ENCODE results near the gene DUSP22.

Gene DUSP22

GRCh38 chr6:303263-303662, 11.0 kb downstream of the DUSP22 start:
- DNase-seq (ENCODE audit: low spot score in 2 of 2) (no peak), ATAC-seq (replicated peaks; ENCODE audit: extremely low read depth, poor library complexity, severe bottlenecking) (no peak)
- no peaks in the 10 kb centered on the region for H3K36me3 Mint-ChIP-seq (ENCODE audit: insufficient read depth)
- no peaks in the 10 kb centered on the region for H3K9me3 Mint-ChIP-seq
- no peaks in the 10 kb centered on the region for H3K27me3 Mint-ChIP-seq
- no peak overlapping the region for H3K27ac Mint-ChIP-seq (ENCODE audit: low read depth)
- H3K4me3 Mint-ChIP-seq = no peak overlapping the region
- H3K4me1 Mint-ChIP-seq = no peaks in the 10 kb centered on the region

- ATAC-seq (replicated peaks; ENCODE audit: extremely low read depth, poor library complexity, severe bottlenecking) (no peak), DNase-seq (ENCODE audit: low spot score in 2 of 2) (no peak)
- Mint-ChIP-seq H3K36me3 (ENCODE audit: insufficient read depth) (no peaks in the 10 kb centered on the region), H3K4me1 (no peaks in the 10 kb centered on the region), H3K27ac (ENCODE audit: low read depth) (no peak overlapping the region), H3K9me3 (no peaks in the 10 kb centered on the region), H3K4me3 (no peak overlapping the region), H3K27me3 (no peaks in the 10 kb centered on the region)
Measured at GRCh38 chr6:303948-304558, 11.8 kb downstream of the DUSP22 start.

DNA sequence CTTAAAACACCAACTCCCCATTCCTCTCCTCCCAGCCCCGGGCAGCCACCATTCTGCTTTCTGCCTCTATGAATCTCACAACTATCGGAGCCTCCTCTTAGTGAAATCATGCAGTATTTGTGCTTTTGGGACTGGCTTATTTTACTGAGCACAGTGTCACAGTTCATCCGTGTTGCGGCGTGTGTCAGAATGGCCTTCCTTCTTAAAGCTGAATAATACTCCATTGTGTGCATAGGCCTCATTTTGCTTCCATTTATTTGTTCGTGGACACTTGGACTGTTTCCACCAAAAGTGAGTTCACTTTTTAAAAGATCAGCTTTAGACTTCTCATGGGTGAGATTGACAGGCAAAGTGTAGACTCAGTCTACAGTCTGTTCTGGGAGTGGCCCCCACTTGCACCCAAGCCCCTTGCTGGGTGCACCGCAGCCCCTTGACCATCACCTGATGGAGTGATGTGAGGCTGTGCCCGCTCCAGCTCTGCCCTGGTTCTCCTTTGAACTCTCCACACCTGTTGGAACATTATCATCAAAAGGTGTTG, 12.6 kb downstream of the DUSP22 start:
- no peak overlapping the region for H3K4me3 Mint-ChIP-seq
- H3K27ac Mint-ChIP-seq (ENCODE audit: low read depth) = no peak overlapping the region
- no peaks in the 10 kb centered on the region for H3K4me1 Mint-ChIP-seq
- DNase-seq (ENCODE audit: low spot score in 2 of 2) (no peak), ATAC-seq (replicated peaks; ENCODE audit: extremely low read depth, poor library complexity, severe bottlenecking) (no peak)
- peaks cover 2% of the 10 kb centered on the region for H3K36me3 Mint-ChIP-seq (ENCODE audit: insufficient read depth)
- H3K27me3 Mint-ChIP-seq = no peaks in the 10 kb centered on the region
- no peaks in the 10 kb centered on the region for H3K9me3 Mint-ChIP-seq

DNA sequence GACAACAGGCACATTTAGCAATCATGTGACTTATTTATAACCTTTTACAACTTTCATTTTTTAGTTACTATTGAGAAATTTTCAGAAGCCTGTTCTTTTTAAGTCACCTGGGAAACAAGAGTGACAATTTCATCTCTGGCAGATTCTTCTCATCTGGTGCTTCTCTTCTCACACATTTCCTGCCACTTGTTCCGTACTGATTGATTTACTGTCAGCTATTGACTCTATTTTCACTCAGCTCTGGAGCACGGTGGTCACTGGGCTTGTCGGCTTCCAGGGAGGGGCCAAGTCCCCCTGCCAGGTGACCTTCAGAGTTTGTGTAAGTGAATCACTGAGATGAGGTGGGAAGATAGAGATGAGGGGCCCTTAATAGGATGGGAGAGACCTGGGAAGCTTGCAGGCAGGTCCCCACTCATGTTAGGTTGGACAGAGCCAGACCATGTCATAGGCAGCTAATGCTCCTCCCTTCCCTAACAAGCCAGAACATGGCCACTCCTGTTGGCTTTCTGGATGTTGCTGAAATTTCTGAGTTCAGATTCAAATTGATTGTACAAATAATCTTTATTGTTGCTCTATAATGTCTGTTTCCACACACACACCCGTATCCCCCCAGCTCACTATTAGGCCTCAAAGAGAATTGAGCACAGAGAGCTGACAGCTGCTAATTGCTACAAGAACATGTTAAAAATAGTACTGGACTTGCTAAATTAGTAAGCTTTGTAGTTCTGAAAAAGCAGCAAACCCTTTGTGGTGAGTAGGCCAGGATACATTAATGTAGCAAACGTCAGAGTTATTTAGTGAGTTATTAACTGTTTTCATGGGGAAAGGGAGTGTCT, 13.3 kb downstream of the DUSP22 start:
- Mint-ChIP-seq H3K4me1 (no peaks in the 10 kb centered on the region), H3K9me3 (no peaks in the 10 kb centered on the region), H3K27ac (ENCODE audit: low read depth) (no peak overlapping the region), H3K36me3 (ENCODE audit: insufficient read depth) (peaks cover 2% of the 10 kb centered on the region), H3K27me3 (no peaks in the 10 kb centered on the region), H3K4me3 (no peak overlapping the region)
- ATAC-seq (replicated peaks; ENCODE audit: extremely low read depth, poor library complexity, severe bottlenecking) = no peak
- DNase-seq (ENCODE audit: low spot score in 2 of 2) = no peak

DNA sequence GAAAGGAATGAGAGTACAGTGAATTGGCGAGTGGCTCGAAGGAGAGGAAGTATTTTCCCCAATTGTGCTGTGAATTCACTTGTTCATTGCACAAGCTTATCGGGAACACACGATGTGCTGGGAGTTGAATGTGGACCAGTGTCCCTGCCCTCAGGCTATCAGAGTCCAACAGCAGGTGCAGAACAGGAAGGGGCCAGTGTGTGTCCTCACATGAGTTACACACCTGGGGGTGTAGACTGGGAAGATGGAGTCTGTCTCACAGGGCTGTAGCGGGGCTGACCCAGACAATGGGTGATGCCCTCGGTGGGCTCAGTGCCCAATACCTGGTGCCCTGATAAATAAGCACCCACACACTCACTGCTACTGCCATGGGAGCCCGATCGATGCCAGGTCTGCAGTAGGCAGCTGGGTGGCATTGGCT, 14.4 kb downstream of the DUSP22 start:
- DNase-seq (ENCODE audit: low spot score in 2 of 2) = no peak
- Mint-ChIP-seq H3K9me3 (no peaks in the 10 kb centered on the region), H3K36me3 (ENCODE audit: insufficient read depth) (peaks cover 2% of the 10 kb centered on the region), H3K27me3 (no peaks in the 10 kb centered on the region), H3K4me1 (no peaks in the 10 kb centered on the region), H3K4me3 (no peak overlapping the region), H3K27ac (ENCODE audit: low read depth) (no peak overlapping the region)
- no peak for ATAC-seq (replicated peaks; ENCODE audit: extremely low read depth, poor library complexity, severe bottlenecking)

GRCh38 chr6:307065-307814, 15.0 kb downstream of the DUSP22 start:
- DNase-seq (ENCODE audit: low spot score in 2 of 2) (no peak), ATAC-seq (replicated peaks; ENCODE audit: extremely low read depth, poor library complexity, severe bottlenecking) (no peak)
- peaks cover 4% of the 10 kb centered on the region for H3K4me1 Mint-ChIP-seq
- H3K27ac Mint-ChIP-seq (ENCODE audit: low read depth) = no peak overlapping the region
- H3K27me3 Mint-ChIP-seq = no peaks in the 10 kb centered on the region
- no peaks in the 10 kb centered on the region for H3K9me3 Mint-ChIP-seq
- peaks cover 2% of the 10 kb centered on the region for H3K36me3 Mint-ChIP-seq (ENCODE audit: insufficient read depth)
- no peak overlapping the region for H3K4me3 Mint-ChIP-seq

DNA sequence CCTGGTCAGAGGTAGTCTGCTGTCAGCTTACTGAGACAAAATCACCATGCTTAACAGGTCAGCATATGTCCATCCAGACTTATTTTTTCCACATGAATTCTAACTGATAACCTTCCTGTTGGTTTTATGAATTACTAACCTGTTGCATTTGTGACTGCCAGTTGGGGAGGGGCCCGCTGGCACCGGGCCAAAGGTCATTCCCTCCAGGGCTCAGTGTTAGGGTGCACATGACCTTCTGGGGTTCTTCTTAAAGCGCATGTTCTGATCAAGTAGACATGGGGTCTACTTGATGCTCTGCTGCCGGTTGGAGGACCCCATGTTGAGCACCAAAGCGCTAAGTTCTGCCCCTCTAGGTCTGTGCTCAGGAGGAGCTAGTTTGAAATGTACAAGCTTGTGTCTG, 15.6 kb downstream of the DUSP22 start:
- H3K4me3 Mint-ChIP-seq = no peak overlapping the region
- H3K36me3 Mint-ChIP-seq (ENCODE audit: insufficient read depth) = peaks cover 2% of the 10 kb centered on the region
- H3K27ac Mint-ChIP-seq (ENCODE audit: low read depth) = no peak overlapping the region
- H3K27me3 Mint-ChIP-seq = no peaks in the 10 kb centered on the region
- H3K4me1 Mint-ChIP-seq = peaks cover 11% of the 10 kb centered on the region
- no peaks in the 10 kb centered on the region for H3K9me3 Mint-ChIP-seq
- DNase-seq (ENCODE audit: low spot score in 2 of 2) (no peak), ATAC-seq (replicated peaks; ENCODE audit: extremely low read depth, poor library complexity, severe bottlenecking) (no peak)

DNA sequence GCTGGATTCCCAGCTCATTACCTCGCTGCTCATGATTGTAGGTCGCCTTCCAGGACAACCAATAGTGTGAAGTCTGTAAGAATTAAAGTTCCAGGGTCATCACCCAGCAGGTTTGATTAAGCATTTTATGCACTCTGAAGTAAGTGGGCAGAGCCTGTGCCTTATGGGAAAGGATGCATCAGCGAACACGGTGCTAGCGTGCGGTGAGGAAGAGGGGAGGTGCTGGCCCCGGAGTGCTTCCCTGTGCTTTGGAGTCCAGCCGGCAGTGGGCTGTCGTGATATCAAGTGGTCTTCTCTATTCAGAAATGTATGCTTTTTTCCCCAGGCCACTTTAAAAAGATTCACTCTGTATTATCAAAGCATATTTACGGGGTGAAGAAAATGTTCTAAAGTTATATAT, 16.0 kb downstream of the DUSP22 start:
- Mint-ChIP-seq H3K27me3 (no peaks in the 10 kb centered on the region), H3K9me3 (no peaks in the 10 kb centered on the region), H3K36me3 (ENCODE audit: insufficient read depth) (peaks cover 2% of the 10 kb centered on the region), H3K27ac (ENCODE audit: low read depth) (no peak overlapping the region), H3K4me3 (no peak overlapping the region), H3K4me1 (peaks cover 15% of the 10 kb centered on the region)
- no peak for DNase-seq (ENCODE audit: low spot score in 2 of 2)
- ATAC-seq (replicated peaks; ENCODE audit: extremely low read depth, poor library complexity, severe bottlenecking) = no peak

- H3K4me3 Mint-ChIP-seq = no peak overlapping the region
- ATAC-seq (replicated peaks; ENCODE audit: extremely low read depth, poor library complexity, severe bottlenecking) = no peak
- no peak overlapping the region for H3K27ac Mint-ChIP-seq (ENCODE audit: low read depth)
- peaks cover 2% of the 10 kb centered on the region for H3K36me3 Mint-ChIP-seq (ENCODE audit: insufficient read depth)
- peaks cover 17% of the 10 kb centered on the region for H3K4me1 Mint-ChIP-seq
- no peaks in the 10 kb centered on the region for H3K27me3 Mint-ChIP-seq
- no peak for DNase-seq (ENCODE audit: low spot score in 2 of 2)
- H3K9me3 Mint-ChIP-seq = no peaks in the 10 kb centered on the region
Measured at GRCh38 chr6:308768-309167, 16.5 kb downstream of the DUSP22 start.

GRCh38 chr6:309947-310346, 17.7 kb downstream of the DUSP22 start:
- no peaks in the 10 kb centered on the region for H3K9me3 Mint-ChIP-seq
- ATAC-seq (replicated peaks; ENCODE audit: extremely low read depth, poor library complexity, severe bottlenecking) = no peak
- H3K27me3 Mint-ChIP-seq = no peaks in the 10 kb centered on the region
- DNase-seq (ENCODE audit: low spot score in 2 of 2) = no peak
- no peak overlapping the region for H3K27ac Mint-ChIP-seq (ENCODE audit: low read depth)
- H3K4me3 Mint-ChIP-seq = no peak overlapping the region
- H3K4me1 Mint-ChIP-seq = peaks cover 17% of the 10 kb centered on the region
- peaks cover 2% of the 10 kb centered on the region for H3K36me3 Mint-ChIP-seq (ENCODE audit: insufficient read depth)

- peaks cover 2% of the 10 kb centered on the region for H3K36me3 Mint-ChIP-seq (ENCODE audit: insufficient read depth)
- H3K4me1 Mint-ChIP-seq = peaks cover 17% of the 10 kb centered on the region
- no peak for ATAC-seq (replicated peaks; ENCODE audit: extremely low read depth, poor library complexity, severe bottlenecking)
- no peaks in the 10 kb centered on the region for H3K27me3 Mint-ChIP-seq
- H3K9me3 Mint-ChIP-seq = no peaks in the 10 kb centered on the region
- H3K4me3 Mint-ChIP-seq = no peak overlapping the region
- H3K27ac Mint-ChIP-seq (ENCODE audit: low read depth) = no peak overlapping the region
- no peak for DNase-seq (ENCODE audit: low spot score in 2 of 2)
Measured at GRCh38 chr6:310671-311070, 18.4 kb downstream of the DUSP22 start.

GRCh38 chr6:311679-312220, 19.5 kb downstream of the DUSP22 start:
- Mint-ChIP-seq H3K4me1 (peaks cover 17% of the 10 kb centered on the region), H3K4me3 (no peak overlapping the region), H3K9me3 (no peaks in the 10 kb centered on the region), H3K27me3 (no peaks in the 10 kb centered on the region), H3K36me3 (ENCODE audit: insufficient read depth) (peaks cover 2% of the 10 kb centered on the region), H3K27ac (ENCODE audit: low read depth) (peak overlapping the region; percentile 67)
- ATAC-seq (replicated peaks; ENCODE audit: extremely low read depth, poor library complexity, severe bottlenecking) = no peak
- no peak for DNase-seq (ENCODE audit: low spot score in 2 of 2)

All from central memory CD8-positive, alpha-beta T cell (primary cell).